GM19023 (cell line): ENCODE results near the gene ANKRD52.
"Not testable (repeated sequence)": the region's sequence is repeated elsewhere in the genome, so short reads cannot be mapped to it uniquely, and the experiment has no call there.

Experiments used
- ATAC-seq: cut with Tn5 transposase; IDR thresholded peaks from one replicate; pipeline ENCODE4 v1.9.1; 2021; ENCODE audit warnings: mild to moderate bottlenecking, moderate library complexity; ENCODE audit not compliant: unreplicated experiment

ANKRD52 gene

GRCh38 chr12:56213878-56214277 is 44.3 kb downstream of the ANKRD52 start:
- ATAC-seq, result no peak

- no peak for ATAC-seq
Measured at GRCh38 chr12:56212361-56212760, 45.8 kb downstream of the ANKRD52 start.

GRCh38 chr12:56208006-56208405 is 50.2 kb downstream of the ANKRD52 start:
- no peak for ATAC-seq

GRCh38 chr12:56206452-56207166 is 51.6 kb downstream of the ANKRD52 start:
- no peak for ATAC-seq

GRCh38 chr12:56205445-56205844 is 52.7 kb downstream of the ANKRD52 start:
- ATAC-seq, result no peak

GRCh38 chr12:56204275-56204674 is 53.9 kb downstream of the ANKRD52 start:
- no peak for ATAC-seq

- no peak for ATAC-seq
Measured at GRCh38 chr12:56202838-56203237, 55.3 kb downstream of the ANKRD52 start.

GRCh38 chr12:56202366-56202765 is 55.8 kb downstream of the ANKRD52 start:
- no peak for ATAC-seq

- ATAC-seq, result no peak
Measured at GRCh38 chr12:56198836-56199235, 59.3 kb downstream of the ANKRD52 start.

GRCh38 chr12:56197921-56198635 is 60.1 kb downstream of the ANKRD52 start:
- no peak for ATAC-seq

- not testable (repeated sequence) for ATAC-seq
Measured at GRCh38 chr12:56196818-56197550, 61.2 kb downstream of the ANKRD52 start.

- no peak for ATAC-seq
Measured at GRCh38 chr12:56193025-56193578, 65.1 kb downstream of the ANKRD52 start.

GRCh38 chr12:56192582-56192981 is 65.6 kb downstream of the ANKRD52 start:
- no peak for ATAC-seq

GRCh38 chr12:56190695-56191155 is 67.5 kb downstream of the ANKRD52 start:
- ATAC-seq, result no peak

- ATAC-seq, result peak; percentile 30
Measured at GRCh38 chr12:56189918-56190694, 68.1 kb downstream of the ANKRD52 start.

- peak; percentile 67 for ATAC-seq
Measured at GRCh38 chr12:56189099-56189917, 68.9 kb downstream of the ANKRD52 start, which contains the start of gene SMARCC2. TSS of gene SMARCC2 (minus strand) at chr12:56189483. CDS start at chr12:56189461, 22 bp downstream.

- ATAC-seq, result no peak
Measured at GRCh38 chr12:56188778-56189098, 69.4 kb downstream of the ANKRD52 start.

- no peak for ATAC-seq
Measured at GRCh38 chr12:56188131-56188777, 69.9 kb downstream of the ANKRD52 start.
